ENCODE data around the gene SKI.

DNA sequence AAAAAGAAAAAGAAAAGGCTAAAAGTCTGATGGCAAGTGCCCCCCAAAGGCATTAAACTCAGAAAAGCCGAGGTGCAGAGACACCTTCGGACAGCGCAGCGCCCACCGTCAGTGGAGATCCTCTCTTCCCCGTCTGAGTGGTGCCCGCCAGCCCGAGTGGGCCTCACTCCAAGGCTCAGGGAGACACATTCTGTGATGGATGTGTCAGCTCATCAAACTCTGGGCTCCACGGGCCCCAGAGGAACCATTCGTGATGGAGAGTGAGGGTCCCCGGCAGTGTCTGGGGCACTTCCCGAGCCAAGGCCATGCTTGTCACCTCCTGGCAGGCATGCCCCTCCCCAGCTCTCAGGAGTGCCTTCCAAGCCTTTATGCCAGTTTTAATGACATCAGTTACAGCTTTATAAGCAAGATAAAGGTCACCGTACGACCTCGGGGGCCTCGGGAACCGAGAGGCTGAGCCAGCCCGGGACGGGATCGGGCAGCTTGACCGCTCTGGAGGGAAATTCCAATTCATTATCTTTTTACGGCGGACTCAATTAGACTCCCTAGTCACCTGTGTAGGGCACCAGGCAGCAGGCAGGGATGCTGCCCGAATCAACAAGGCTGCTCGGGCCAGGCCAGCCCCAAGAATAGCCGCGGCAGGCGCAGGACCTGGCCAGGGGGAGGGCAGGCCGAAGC lies 113.7 kb downstream of the SKI start:
- TF ChIP-seq POLR2AphosphoS5 (IDR thresholded peaks at IDR 0.05; ENCODE audit: borderline replicate concordance, low read depth, low read length) (no peak), EZH2 (IDR thresholded peaks at IDR 0.05) (no peak)

Data from SK-N-MC (cell line).